Measurements from ENCODE around the gene ITPR3.

The ITPR3 gene

DNA sequence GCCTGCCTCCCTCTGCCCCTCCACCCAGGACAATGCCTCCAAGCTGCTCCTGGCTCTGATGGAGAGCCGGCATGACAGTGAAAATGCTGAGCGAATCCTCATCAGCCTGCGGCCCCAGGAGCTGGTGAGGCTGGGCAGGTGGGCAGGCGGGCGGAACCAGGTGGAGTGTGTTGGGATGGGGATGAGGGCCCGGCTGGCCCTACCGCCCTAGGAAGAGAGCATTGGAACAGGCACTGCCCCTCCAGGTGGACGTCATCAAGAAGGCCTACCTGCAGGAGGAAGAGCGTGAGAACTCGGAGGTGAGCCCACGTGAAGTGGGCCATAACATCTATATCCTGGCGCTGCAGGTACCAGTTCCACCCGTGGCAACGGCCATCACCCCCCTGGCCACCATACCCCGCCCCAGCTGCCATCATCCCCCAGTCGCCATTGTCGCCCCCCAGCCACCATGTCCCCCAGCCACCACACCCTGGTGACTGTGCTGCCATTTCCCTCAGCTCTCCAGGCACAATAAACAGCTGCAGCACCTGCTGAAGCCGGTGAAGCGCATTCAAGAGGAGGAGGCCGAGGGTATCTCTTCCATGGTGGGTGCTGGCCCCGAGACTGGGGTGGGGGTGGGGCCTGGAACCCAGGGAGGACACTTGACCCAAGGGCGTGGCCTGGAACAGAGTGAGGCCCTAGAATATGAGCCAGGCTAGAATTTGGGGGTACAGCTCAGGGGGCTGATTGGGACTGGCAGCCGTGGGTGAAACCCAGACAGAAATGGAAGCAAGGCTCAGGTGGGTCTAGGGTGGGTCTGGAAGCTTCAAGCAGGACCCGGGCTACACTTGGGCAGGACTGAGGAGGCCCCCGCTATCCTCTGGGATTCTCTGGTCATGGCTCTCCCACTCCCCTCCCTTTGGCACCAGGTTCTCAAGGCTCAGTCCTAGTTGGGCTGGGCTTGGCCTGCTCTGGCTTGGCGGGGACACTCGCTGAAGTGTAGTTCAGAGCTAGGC, 66.2 kb downstream of the ITPR3 start:
- no peak for DNase-seq (ENCODE audit: low read depth)
- TF ChIP-seq, protein P1, sequence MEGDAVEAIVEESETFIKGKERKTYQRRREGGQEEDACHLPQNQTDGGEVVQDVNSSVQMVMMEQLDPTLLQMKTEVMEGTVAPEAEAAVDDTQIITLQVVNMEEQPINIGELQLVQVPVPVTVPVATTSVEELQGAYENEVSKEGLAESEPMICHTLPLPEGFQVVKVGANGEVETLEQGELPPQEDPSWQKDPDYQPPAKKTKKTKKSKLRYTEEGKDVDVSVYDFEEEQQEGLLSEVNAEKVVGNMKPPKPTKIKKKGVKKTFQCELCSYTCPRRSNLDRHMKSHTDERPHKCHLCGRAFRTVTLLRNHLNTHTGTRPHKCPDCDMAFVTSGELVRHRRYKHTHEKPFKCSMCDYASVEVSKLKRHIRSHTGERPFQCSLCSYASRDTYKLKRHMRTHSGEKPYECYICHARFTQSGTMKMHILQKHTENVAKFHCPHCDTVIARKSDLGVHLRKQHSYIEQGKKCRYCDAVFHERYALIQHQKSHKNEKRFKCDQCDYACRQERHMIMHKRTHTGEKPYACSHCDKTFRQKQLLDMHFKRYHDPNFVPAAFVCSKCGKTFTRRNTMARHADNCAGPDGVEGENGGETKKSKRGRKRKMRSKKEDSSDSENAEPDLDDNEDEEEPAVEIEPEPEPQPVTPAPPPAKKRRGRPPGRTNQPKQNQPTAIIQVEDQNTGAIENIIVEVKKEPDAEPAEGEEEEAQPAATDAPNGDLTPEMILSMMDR (IDR thresholded peaks at IDR 0.05; ENCODE audit: insufficient read depth, low read depth, low read length, missing control alignments): no peak
- H3K4me3 ChIP-seq (ENCODE audit: low read depth, low read length): no peak overlapping the region

DNA sequence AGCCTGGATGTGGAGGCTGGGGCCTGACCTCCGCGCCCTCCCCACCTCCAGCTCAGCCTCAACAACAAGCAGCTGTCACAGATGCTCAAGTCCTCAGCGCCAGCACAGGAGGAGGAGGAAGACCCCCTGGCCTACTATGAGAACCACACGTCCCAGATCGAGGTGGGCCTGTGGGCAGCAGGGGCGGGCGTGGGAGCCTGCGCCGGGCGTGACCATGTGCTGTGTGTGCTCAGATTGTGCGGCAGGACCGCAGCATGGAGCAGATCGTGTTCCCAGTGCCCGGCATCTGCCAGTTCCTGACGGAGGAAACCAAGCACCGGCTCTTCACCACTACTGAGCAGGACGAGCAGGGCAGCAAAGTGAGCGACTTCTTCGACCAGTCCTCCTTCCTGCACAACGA, 66.9 kb downstream of the ITPR3 start:
- H3K4me3 ChIP-seq (ENCODE audit: low read depth, low read length): no peak overlapping the region

DNA sequence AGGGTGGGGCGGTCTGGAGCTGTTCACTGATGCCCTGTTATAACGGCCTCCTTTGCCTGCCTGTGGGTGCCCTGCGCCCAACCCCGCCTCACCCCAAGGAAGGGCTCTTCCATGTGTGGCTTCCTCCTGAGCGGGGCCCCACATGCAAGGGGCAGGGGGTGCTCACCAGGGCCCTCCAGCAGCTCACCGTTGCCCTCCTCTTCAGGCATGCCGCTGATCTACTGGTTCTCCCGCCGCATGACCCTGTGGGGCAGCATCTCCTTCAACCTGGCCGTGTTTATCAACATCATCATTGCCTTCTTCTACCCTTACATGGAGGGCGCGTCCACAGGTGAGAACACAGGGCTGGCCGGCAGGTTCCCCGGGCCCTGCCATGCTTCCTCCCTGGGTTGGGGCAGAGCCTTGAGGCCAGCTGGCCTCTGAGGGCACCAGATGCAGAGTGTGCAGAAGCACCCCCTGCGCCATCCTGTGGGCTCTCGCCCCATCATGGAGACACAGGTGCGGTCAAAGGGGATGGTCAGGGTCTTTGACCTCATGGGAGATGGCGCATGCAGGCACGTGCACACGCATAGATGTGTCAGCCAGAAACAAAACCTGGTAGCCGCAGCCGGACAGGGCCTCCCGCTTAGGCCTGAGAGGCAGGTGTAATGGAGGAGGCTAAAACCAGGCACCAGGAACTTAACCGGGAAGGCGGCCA, 67.5 kb downstream of the ITPR3 start:
- no peak overlapping the region for H3K4me3 ChIP-seq (ENCODE audit: low read depth, low read length)
- TF ChIP-seq, protein P1 (IDR thresholded peaks at IDR 0.05; ENCODE audit: insufficient read depth, low read depth, low read length, missing control alignments): no peak
- DNase-seq (ENCODE audit: low read depth): no peak

More for the DNA sequence above, 66.9 kb downstream of the ITPR3 start:
- DNase-seq (ENCODE audit: low read depth): no peak
- TF ChIP-seq, protein P1 (IDR thresholded peaks at IDR 0.05; ENCODE audit: insufficient read depth, low read depth, low read length, missing control alignments): no peak

DNA sequence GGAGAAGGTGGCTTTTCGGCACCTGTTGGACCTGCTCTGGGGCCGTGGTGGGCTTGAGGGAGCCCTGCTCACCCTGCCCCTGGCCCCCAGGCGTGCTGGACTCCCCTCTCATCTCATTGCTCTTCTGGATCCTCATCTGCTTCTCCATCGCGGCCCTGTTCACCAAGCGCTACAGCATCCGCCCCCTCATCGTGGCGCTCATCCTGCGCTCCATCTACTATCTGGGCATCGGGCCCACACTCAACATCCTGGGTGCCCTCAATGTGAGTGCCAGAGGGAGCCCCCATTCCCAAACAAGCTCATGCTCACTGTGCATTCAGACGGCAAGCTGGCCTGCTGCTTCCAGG, 68.0 kb downstream of the ITPR3 start:
- no peak overlapping the region for H3K4me3 ChIP-seq (ENCODE audit: low read depth, low read length)
- TF ChIP-seq, protein P1 (IDR thresholded peaks at IDR 0.05; ENCODE audit: insufficient read depth, low read depth, low read length, missing control alignments): no peak
- no peak for DNase-seq (ENCODE audit: low read depth)

DNA sequence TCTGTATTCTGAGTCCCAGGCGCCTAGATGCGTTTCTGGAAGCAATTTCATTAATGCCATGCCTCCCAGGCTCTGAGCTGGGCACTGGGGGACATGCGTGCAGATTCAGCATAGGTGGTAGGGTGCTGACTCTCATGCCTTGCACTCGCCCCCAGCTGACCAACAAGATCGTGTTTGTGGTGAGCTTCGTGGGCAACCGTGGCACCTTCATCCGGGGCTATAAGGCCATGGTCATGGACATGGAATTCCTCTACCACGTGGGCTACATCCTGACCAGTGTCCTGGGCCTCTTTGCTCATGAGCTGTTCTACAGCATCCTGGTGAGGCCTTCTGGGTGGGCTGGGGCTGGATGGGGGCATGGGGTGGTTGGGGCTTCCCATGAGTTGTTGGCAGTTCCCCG, 68.8 kb downstream of the ITPR3 start:
- DNase-seq (ENCODE audit: low read depth): no peak
- TF ChIP-seq, protein P1 (IDR thresholded peaks at IDR 0.05; ENCODE audit: insufficient read depth, low read depth, low read length, missing control alignments): no peak
- no peak overlapping the region for H3K4me3 ChIP-seq (ENCODE audit: low read depth, low read length)

DNA sequence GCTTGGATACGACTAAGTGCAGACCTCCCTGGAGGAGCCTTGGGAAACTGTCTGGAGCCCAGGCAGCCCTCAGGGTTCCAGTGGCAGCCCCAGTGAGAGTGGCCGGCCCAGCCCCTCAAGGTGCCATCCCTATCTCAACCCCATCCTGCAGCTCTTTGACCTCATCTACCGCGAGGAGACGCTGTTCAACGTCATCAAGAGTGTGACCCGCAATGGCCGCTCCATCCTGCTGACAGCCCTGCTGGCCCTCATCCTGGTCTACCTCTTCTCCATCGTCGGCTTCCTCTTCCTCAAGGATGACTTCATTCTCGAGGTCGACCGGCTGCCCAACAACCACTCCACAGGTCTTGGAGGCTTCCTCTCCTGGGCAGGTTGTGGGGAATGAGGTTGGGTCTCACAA, 69.6 kb downstream of the ITPR3 start:
- H3K4me3 ChIP-seq (ENCODE audit: low read depth, low read length): no peak overlapping the region
- DNase-seq (ENCODE audit: low read depth): no peak
- TF ChIP-seq, protein P1 (IDR thresholded peaks at IDR 0.05; ENCODE audit: insufficient read depth, low read depth, low read length, missing control alignments): no peak

Data from GM12865 (cell line).